Neutrophil (primary cell): ENCODE data around the gene TNNT3.

Experiments used
- H3K27ac ChIP-seq: fragments of 200-600 bp; sonication (generic); 2 replicates; pipeline ENCODE4 v1.5.1; 2016; ENCODE audit warnings: mild to moderate bottlenecking, moderate library complexity
- H3K27me3 ChIP-seq: fragments of 200-600 bp; sonication (generic); 2 replicates; pipeline ENCODE4 v1.6.0; 2016; ENCODE audit warnings: mild to moderate bottlenecking
- H3K36me3 ChIP-seq: fragments of 200-600 bp; sonication (generic); 2 replicates; pipeline ENCODE4 v1.5.1; 2017
- H3K4me1 ChIP-seq, 2 experiments: fragments of 200-600 bp in 1 of 2; sonication (generic) in 1 of 2; 1 replicate in 1 of 2; 2 replicates in 1 of 2; pipeline versions ENCODE4 v1.5.1 to v1.6.1; 2013 to 2016; ENCODE audit warnings: low read depth in 1 of 2, low read length in 1 of 2, mild to moderate bottlenecking in 1 of 2, moderate library complexity in 1 of 2; ENCODE audit not compliant: control insufficient read depth in 1 of 2, insufficient read depth in 1 of 2
- H3K4me3 ChIP-seq, 2 experiments: fragments of 200-600 bp in 1 of 2; sonication (generic) in 1 of 2; 1 replicate in 1 of 2; 2 replicates in 1 of 2; pipeline ENCODE4 v1.5.1; 2013 to 2016; ENCODE audit warnings: low read depth in 1 of 2, low read length in 1 of 2, mild to moderate bottlenecking in 1 of 2, moderate library complexity in 1 of 2
- H3K9me3 ChIP-seq: fragments of 200-600 bp; sonication (generic); 2 replicates; pipeline ENCODE4 v1.5.1; 2016
- CTCF ChIP-seq: fragments of 200-600 bp; sonication (generic); IDR thresholded peaks from 2 replicates; pipeline ENCODE4 v1.5.1; 2016; ENCODE audit warnings: antibody characterized with exemption

Gene TNNT3

GRCh38 chr11:1975185-1975584 lies 55.7 kb downstream of the TNNT3 start:
- H3K4me1 ChIP-seq = no peaks in the 10 kb centered on the region
- H3K9me3 ChIP-seq = no peaks in the 10 kb centered on the region
- no peaks in the 10 kb centered on the region for H3K36me3 ChIP-seq
- H3K4me3 ChIP-seq = no peak overlapping the region
- TF ChIP-seq CTCF = no peak
- no peak overlapping the region for H3K27ac ChIP-seq
- H3K27me3 ChIP-seq = no peaks in the 10 kb centered on the region

DNA sequence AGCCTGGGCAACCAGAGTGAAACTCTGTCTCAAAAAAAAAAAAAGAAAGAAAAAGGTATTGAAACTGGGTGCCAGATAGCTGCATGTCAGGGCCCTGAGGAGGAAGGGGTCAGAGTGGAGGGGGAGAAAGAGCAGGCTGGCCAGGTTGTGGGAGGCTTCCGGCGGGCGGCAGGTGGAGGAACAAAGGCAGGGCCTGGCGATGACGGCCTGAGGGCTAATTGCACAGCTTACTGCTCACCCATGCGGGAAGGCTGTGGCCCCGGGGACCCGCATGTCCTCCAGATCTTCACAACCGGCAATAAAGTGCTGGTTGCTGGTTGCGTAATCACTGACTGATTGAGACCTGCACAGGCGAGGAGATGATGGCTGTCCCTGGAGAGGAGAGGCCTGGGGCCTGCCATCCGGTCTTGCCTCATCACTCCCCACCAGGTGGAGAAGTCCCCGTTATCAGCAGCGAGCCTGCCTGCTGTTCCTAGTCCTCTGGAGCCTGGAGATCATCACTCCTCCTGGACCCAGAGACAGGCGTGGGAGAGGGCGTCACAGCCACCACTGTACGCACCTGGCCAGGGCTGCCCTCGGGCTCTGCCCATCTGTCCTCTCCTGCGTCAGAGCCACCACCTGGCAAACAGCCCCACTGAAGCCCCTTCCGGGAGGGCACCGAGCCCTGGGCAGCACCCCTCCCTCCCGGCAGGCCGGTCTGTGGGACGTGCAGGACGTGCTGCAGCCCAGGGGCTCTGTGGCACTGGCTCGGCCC lies 59.4 kb downstream of the TNNT3 start:
- H3K4me1 ChIP-seq = no peaks in the 10 kb centered on the region

GRCh38 chr11:1979607-1980006 lies 60.1 kb downstream of the TNNT3 start:
- Histone ChIP-seq H3K4me1 (no peaks in the 10 kb centered on the region), H3K27ac (no peak overlapping the region), H3K9me3 (no peaks in the 10 kb centered on the region), H3K36me3 (no peaks in the 10 kb centered on the region), H3K4me3 (no peak overlapping the region), H3K27me3 (no peaks in the 10 kb centered on the region)
- TF ChIP-seq CTCF = no peak

More for the DNA sequence above, 59.4 kb downstream of the TNNT3 start:
- no peaks in the 10 kb centered on the region for H3K9me3 ChIP-seq
- no peak for TF ChIP-seq CTCF
- H3K4me3 ChIP-seq = no peak overlapping the region
- no peak overlapping the region for H3K27ac ChIP-seq
- no peaks in the 10 kb centered on the region for H3K27me3 ChIP-seq
- no peaks in the 10 kb centered on the region for H3K36me3 ChIP-seq

DNA sequence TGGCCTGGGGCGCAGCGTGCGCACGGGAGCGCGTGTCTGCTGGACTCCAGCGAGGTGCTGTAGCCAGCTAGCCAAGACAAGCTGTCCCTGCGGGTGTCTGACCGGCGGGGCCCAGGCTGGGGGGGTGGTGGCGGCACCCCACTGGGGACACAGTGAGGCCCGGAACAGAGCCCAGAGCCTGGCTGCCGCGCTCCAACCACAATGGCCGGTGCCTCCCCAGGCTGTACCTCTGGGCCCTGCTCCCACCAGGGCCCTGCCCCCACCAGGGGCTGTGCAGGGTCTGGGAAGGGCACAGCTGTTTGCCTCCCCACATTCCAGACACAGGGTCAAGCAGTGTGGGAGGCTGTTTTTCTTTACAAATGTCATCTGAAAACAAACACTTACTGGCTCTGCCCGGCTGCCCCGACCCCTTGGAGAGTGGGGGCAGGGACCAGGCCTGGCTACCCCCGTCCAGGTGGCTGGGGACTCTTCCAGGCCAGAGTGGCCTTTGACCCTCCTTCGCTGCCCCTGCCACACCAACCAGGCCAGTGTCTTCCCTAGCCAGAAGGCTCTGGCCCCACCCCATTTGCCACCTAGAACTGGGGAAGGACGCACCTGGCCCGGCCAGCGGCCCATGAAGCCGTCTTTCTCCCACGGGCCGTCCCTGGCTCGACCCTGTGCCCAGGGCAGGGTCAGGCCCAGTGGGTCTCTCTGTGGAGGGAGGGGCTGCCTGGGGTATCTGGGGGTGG lies 63.5 kb downstream of the TNNT3 start:
- no peaks in the 10 kb centered on the region for H3K27me3 ChIP-seq
- no peaks in the 10 kb centered on the region for H3K36me3 ChIP-seq
- H3K4me1 ChIP-seq = no peaks in the 10 kb centered on the region
- no peaks in the 10 kb centered on the region for H3K9me3 ChIP-seq
- no peak overlapping the region for H3K27ac ChIP-seq
- TF ChIP-seq CTCF = no peak
- H3K4me3 ChIP-seq = no peak overlapping the region

- Histone ChIP-seq H3K9me3 (no peaks in the 10 kb centered on the region), H3K4me1 (no peaks in the 10 kb centered on the region), H3K27ac (no peak overlapping the region), H3K4me3 (no peak overlapping the region), H3K36me3 (no peaks in the 10 kb centered on the region), H3K27me3 (no peaks in the 10 kb centered on the region)
- no peak for TF ChIP-seq CTCF
Measured at GRCh38 chr11:1983601-1983961, 64.1 kb downstream of the TNNT3 start.
